Right cardiac atrium (tissue), 5 donors: Measurements from ENCODE around the gene DNAH12. TPM values are rescaled to one million over a fixed set of nuclear protein-coding genes. Genes with fewer than 3 reads are reported as not detected.

Experiments used
- ATAC-seq, 2 donors: fragments of 200-7000 bp; cut with Tn5 transposase; one replicate each; pipeline versions ENCODE4 v1.8.0 to v1.9.1; 2020; ENCODE audit warnings: moderate library complexity in 2 of 2, mild to moderate bottlenecking in 1 of 2
- DNase-seq, 3 donors: peaks; one replicate each; pipeline ENCODE4 v3.0.0-alpha.2; 2020
- H3K27ac ChIP-seq: one replicate; pipeline ENCODE4 v1.5.1; 2013; ENCODE audit warnings: mild to moderate bottlenecking, low read length, control low read depth, moderate library complexity
- H3K27me3 ChIP-seq: one replicate; pipeline ENCODE4 v1.6.1; 2013; ENCODE audit not compliant: control insufficient read depth, insufficient read depth
- H3K4me1 ChIP-seq: one replicate; pipeline ENCODE4 v1.6.1; 2013; ENCODE audit warnings: low read length; ENCODE audit not compliant: control insufficient read depth, insufficient read depth
- H3K4me3 ChIP-seq: one replicate; pipeline ENCODE4 v1.5.1; 2013; ENCODE audit warnings: low read length, control low read depth
- H3K9me3 ChIP-seq: one replicate; pipeline ENCODE4 v1.6.1; 2013; ENCODE audit warnings: low read length; ENCODE audit not compliant: control insufficient read depth
- WGBS: extraction: QIAGEN DNeasy Blood & Tissue Kit; methylation state at CpG from one replicate; pipeline ENCODE4 v1.1.7; 2013; 5-methylcytosine and 5-hydroxymethylcytosine counted together
- intact Hi-C, 4 donors: fragments of 100-400 bp; cut with DNase I; formaldehyde crosslinking; loops; one replicate each; pipeline versions ENCODE4 v1.11.0 to v1.14.0; 2022 to 2023
- polyA plus RNA-seq: library from polyadenylated mRNA; stranded (reverse); fragments of 200-250 nt; gene quantifications from one replicate; pipeline ENCODE4 v1.2.3, GENCODE V29; 2013
- total RNA-seq, 4 donors: library from RNA; stranded (reverse); fragmentation: NEBNext Ultra II Directional; extraction: Animal tissue kit (Norgen Biotek cat#: 25700); gene quantifications; one replicate each; pipeline ENCODE4 v1.2.1, GENCODE V29; 2021
- donor health status: healthy with polysubstance abuse.
- donor health status: DM: no; HTN: yes; CAD: no.
- donor health status: DM: no; HTN: no; CAD: no.
- donor health status: DM: no; HTN: yes; CAD: no; lungs with severe emphysema.
- donor health status: DM: yes; HTN: yes; CAD: no.

Gene DNAH12
- total and polyA plus RNA-seq, 5 donors: 0.06 to 0.19 (median 0.09) TPM; not detected in 2

DNA sequence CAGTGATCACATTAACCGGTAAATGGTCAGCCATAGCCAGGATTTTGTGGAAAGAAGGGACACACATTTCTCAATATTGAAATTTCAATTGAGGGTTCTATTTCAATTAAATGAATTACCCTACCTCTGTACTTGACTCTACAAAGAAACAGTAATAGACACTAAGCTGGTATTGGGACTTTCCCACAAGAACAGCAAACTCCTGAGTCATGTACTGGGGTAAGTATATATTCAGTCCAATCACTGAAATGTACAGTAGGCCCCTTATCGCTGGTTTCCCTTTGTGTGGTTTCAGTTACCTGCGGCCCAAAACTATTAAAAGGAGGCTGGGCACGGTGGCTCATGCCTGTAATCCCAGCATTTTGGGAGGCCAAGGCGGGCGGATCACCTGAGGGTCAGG is 269.3 kb downstream of the DNAH12 start:
- Histone ChIP-seq H3K27me3 (no peaks in the 10 kb centered on the region), H3K27ac (no peak overlapping the region), H3K9me3 (no peaks in the 10 kb centered on the region), H3K4me1 (no peaks in the 10 kb centered on the region), H3K4me3 (no peak overlapping the region)
- ATAC-seq (no peak), DNase-seq (no peak)
- intact Hi-C loops: no loop called here
- 98% methylated on average over 6 of the region's 6 CpGs for WGBS

DNA sequence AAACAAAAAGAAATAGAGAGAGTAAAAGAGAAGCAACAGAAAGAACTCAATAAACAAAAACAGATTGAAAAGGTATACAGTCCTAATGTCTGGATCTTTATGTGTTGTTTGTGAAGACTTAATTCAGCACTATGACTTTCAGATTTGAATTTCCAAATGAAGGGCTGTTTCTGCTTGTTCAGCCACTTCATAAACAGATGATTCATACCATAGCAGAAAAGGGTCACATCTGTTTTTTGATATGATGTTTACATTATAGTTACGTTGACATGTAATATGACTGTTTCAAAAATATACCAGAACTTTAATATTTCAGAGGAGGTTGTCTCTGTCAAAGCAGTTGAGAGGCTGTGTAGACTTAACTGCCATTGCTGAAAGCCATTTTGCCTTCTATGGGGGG is 275.7 kb downstream of the DNAH12 start:
- no peaks in the 10 kb centered on the region for H3K4me1 ChIP-seq
- no peak overlapping the region for H3K27ac ChIP-seq
- ATAC-seq: no peak
- WGBS: 91% methylated on average over 1 of the region's 1 CpG
- intact Hi-C loops: no loop called here
- H3K4me3 ChIP-seq: no peak overlapping the region
- no peak for DNase-seq
- no peaks in the 10 kb centered on the region for H3K27me3 ChIP-seq
- no peaks in the 10 kb centered on the region for H3K9me3 ChIP-seq

DNA sequence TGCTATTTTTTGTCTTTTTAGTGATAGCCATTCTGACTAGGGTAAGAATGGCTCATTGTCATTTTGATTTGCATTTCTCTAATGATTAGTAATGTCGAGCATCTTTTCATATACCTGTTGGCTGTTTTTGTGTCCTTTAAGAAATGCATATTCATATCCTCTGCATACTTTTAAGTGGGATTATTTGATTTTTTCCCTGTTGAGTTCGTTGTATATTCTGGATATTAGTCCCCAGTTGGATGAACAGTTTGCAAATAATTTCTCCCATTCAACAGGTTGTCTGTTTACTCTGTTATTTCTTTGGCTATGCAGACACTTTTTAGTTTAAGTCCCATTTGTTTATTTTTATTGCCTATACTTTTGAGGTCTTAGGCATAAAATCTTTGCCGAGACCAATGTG is 282.2 kb downstream of the DNAH12 start:
- Histone ChIP-seq H3K27me3 (no peaks in the 10 kb centered on the region), H3K9me3 (no peaks in the 10 kb centered on the region), H3K4me3 (no peak overlapping the region), H3K27ac (no peak overlapping the region), H3K4me1 (no peaks in the 10 kb centered on the region)
- WGBS: 98% methylated on average over 3 of the region's 3 CpGs
- DNase-seq (no peak), ATAC-seq (no peak)
- intact Hi-C loops: no loop called here

DNA sequence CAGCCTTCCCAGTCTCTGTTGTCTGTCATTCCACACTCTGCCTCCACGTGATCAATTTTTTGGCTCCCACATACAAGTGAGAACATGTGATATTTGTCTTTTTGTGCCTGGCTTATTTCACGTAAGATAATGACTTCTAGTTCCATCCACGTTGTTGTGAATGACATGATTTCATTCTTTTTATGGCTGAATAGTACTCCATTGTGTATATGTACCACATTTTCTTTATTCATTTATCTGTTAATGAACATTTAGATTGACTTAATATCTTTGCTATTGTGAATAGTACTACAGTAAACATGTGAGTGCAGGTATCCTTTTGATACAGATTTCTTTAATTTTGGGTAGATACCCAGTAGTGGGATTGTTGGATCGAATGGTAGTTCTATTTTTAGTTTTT is 283.0 kb downstream of the DNAH12 start:
- DNase-seq (no peak), ATAC-seq (no peak)
- H3K9me3 ChIP-seq: no peaks in the 10 kb centered on the region
- H3K27me3 ChIP-seq: no peaks in the 10 kb centered on the region
- no peak overlapping the region for H3K27ac ChIP-seq
- intact Hi-C loops: no loop called here
- H3K4me3 ChIP-seq: no peak overlapping the region
- 91% methylated on average over 4 of the region's 4 CpGs for WGBS
- H3K4me1 ChIP-seq: no peaks in the 10 kb centered on the region

DNA sequence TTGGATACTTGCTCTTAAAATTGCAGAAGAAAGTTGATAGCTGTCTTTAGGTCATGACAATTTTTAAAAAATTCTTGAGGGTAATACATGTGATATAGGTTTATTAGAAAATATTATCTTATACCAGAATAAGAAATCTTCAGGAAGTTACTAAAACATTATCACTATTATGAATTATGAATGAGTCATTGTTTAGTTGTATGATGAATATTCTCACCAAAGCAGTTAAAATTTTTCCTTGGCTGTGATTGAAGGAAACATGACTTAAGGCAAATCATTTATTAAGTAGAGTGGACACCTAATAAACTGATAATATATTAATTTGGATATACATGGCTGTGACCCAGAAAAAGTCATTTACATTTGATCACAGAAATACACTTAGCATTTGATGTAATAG is 286.5 kb downstream of the DNAH12 start:
- H3K9me3 ChIP-seq: no peaks in the 10 kb centered on the region
- intact Hi-C loops: no loop called here
- no peaks in the 10 kb centered on the region for H3K4me1 ChIP-seq
- no peak overlapping the region for H3K27ac ChIP-seq
- no peaks in the 10 kb centered on the region for H3K27me3 ChIP-seq
- no peak for DNase-seq
- no peak overlapping the region for H3K4me3 ChIP-seq
- no peak for ATAC-seq

DNA sequence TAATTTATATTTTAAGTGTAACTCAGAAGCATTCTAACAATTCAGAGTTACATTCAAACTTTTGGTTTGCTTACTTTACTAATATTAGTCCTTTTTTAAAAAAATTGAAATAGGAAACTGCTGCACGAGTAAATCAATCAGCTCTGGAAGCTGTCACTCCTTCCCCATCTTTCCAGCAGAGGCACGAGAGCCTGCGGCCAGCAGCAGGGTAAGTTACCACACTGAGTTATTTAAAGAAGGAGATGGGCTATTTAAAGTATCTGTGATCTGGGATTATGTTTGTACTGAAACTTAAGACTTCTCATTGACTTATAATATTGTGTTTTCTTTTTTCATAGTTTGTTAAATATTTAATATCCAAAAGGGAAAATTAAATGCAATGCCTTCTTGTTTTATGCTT is 287.3 kb downstream of the DNAH12 start:
- H3K4me3 ChIP-seq: no peak overlapping the region
- intact Hi-C loops: no loop called here
- no peaks in the 10 kb centered on the region for H3K27me3 ChIP-seq
- WGBS: 57% methylated on average over 3 of the region's 3 CpGs
- H3K9me3 ChIP-seq: no peaks in the 10 kb centered on the region
- peak overlapping the region; percentile 78 for H3K27ac ChIP-seq
- H3K4me1 ChIP-seq: no peaks in the 10 kb centered on the region
- DNase-seq (no peak), ATAC-seq (peak; percentile 51 to 75)

DNA sequence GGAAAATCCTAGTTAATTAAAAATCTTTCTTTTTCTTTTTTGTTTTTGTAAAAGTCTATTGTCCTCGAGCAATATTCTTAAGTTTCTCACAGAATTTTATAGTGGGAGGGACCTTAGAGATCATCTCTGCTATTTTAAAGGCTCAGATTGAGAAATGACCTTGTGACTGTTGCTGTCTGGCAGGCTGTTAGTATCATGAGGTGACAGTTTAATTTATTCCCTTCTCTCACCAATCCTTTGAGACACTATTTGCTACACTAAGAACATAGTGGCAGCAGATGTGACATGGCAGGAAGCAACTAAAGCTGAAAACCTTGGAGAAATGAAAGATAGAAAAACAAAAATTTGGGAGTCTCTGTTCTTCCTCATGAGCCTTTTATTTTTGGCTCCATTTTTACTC is 291.7 kb downstream of the DNAH12 start:
- DNase-seq: no peak
- WGBS: 53% methylated on average over 1 of the region's 1 CpG
- no peaks in the 10 kb centered on the region for H3K9me3 ChIP-seq
- no peak overlapping the region for H3K4me3 ChIP-seq
- H3K27me3 ChIP-seq: no peaks in the 10 kb centered on the region
- H3K4me1 ChIP-seq: no peaks in the 10 kb centered on the region
- intact Hi-C loops: no loop called here
- H3K27ac ChIP-seq: no peak overlapping the region
- ATAC-seq: peak in 1 of 2 donors; percentile 53

DNA sequence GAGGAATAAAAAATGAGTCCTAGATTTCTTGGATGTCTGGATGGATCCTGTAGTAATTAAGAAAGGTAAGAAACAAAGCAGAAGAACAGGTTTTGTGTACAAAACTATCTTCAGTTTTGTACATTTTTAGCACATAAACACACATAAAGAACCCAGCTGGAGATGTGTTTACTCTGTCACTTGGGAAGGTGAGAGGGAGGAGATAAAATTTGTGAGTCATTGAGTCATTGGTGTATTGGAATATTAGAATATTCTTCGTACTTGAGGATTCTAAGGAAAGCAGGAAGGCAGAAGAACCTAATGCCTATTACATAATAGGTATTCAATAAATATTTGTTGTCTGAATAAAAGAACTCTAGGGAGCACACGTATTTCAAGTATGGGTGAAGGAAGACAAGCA is 299.2 kb downstream of the DNAH12 start:
- ATAC-seq (no peak), DNase-seq (no peak)
- intact Hi-C loops: no loop called here
- H3K9me3 ChIP-seq: no peaks in the 10 kb centered on the region
- no peak overlapping the region for H3K4me3 ChIP-seq
- no peak overlapping the region for H3K27ac ChIP-seq
- WGBS: 85% methylated on average over 2 of the region's 2 CpGs
- H3K27me3 ChIP-seq: no peaks in the 10 kb centered on the region
- no peaks in the 10 kb centered on the region for H3K4me1 ChIP-seq

Other genes with a start within 250 kb of the DNAH12 start
- 10 to 100 TPM in 3 of 4 donors, 1 to 10 TPM in 1; 9.6 to 14.8 (median 11.9) TPM for gene PDE12, start 11.9 kb upstream of the DNAH12 start, total RNA-seq
- gene PDE12, start 11.9 kb upstream of the DNAH12 start, polyA plus RNA-seq: 4.0 TPM
- 100 to 1,000 TPM in 1 of 4 donors, 10 to 100 TPM in 3; 69.3 to 113 (median 87.7) TPM for gene ARF4, start 53.0 kb upstream of the DNAH12 start, total RNA-seq
- gene ARF4, start 53.0 kb upstream of the DNAH12 start, polyA plus RNA-seq: 101 TPM
- 10 to 100 TPM; 13.5 to 22.1 (median 16.5) TPM for gene DENND6A, start 148.7 kb upstream of the DNAH12 start, total RNA-seq
- gene DENND6A, start 148.7 kb upstream of the DNAH12 start, polyA plus RNA-seq: 5.5 TPM
- gene SLMAP, start 212.0 kb upstream of the DNAH12 start, total RNA-seq: 100 to 1,000 TPM; 231 to 414 (median 255) TPM
- 112 TPM for gene SLMAP, start 212.0 kb upstream of the DNAH12 start, polyA plus RNA-seq